SHP77 treated with DMSO at 0.1 percent for 48 hours (cell line): Measurements from ENCODE around the gene USP48.

Experiments
- DNase-seq: peaks from one replicate; lab custom pipeline; 2025; lab: John Stamatoyannopoulos, UW

Gene USP48

GRCh38 chr1:21668232-21668950 is 114.6 kb downstream of the USP48 start:
- no peak for DNase-seq

GRCh38 chr1:21667348-21668231 is 115.4 kb downstream of the USP48 start:
- DNase-seq = no peak

GRCh38 chr1:21666576-21667320 is 116.2 kb downstream of the USP48 start:
- DNase-seq = no peak

- no peak for DNase-seq
These were observed 117.0 kb downstream of the USP48 start for GRCh38 chr1:21665711-21666575.

- DNase-seq = no peak
These were observed 118.0 kb downstream of the USP48 start for GRCh38 chr1:21664806-21665588.

- DNase-seq = no peak
These were observed 118.8 kb downstream of the USP48 start for GRCh38 chr1:21663951-21664805.

GRCh38 chr1:21663248-21663950 is 119.5 kb downstream of the USP48 start:
- no peak for DNase-seq

GRCh38 chr1:21662426-21663247 is 120.3 kb downstream of the USP48 start:
- DNase-seq = no peak

- no peak for DNase-seq
These were observed 121.1 kb downstream of the USP48 start for GRCh38 chr1:21661886-21662285.

GRCh38 chr1:21659924-21660326 is 123.0 kb downstream of the USP48 start:
- no peak for DNase-seq

- DNase-seq = peak; percentile 44
These were observed 123.6 kb downstream of the USP48 start for GRCh38 chr1:21659099-21659923.

GRCh38 chr1:21657456-21658190 is 125.3 kb downstream of the USP48 start:
- no peak for DNase-seq

GRCh38 chr1:21655748-21656147 is 127.2 kb downstream of the USP48 start:
- DNase-seq = no peak

- no peak for DNase-seq
These were observed 127.7 kb downstream of the USP48 start for GRCh38 chr1:21655259-21655658.

GRCh38 chr1:21654209-21654608 is 128.7 kb downstream of the USP48 start:
- no peak for DNase-seq

GRCh38 chr1:21653744-21654100 is 129.2 kb downstream of the USP48 start:
- no peak for DNase-seq
